Keratinocyte (primary cell): ENCODE results near the gene SLC25A24.

ENCODE experiments used
- CTCF ChIP-seq, 3 experiments: IDR thresholded peaks in 1 of 3; conservative IDR thresholded peaks in 1 of 3; optimal IDR thresholded peaks in 1 of 3; 2 replicates in 2 of 3; 3 replicates in 1 of 3; pipeline versions ENCODE3 to v1.5.1; 2011; ENCODE audit warnings: low read length in 3 of 3, mild to moderate bottlenecking in 3 of 3, moderate library complexity in 2 of 3, control low read depth in 1 of 3, inconsistent platforms in 1 of 3; ENCODE audit not compliant: insufficient read depth in 2 of 3; ENCODE audit errors: extremely low read depth in 1 of 3
- EZH2 ChIP-seq: IDR thresholded peaks from one replicate; pipeline ENCODE4 v1.6.1; 2012; ENCODE audit warnings: inconsistent platforms, mild to moderate bottlenecking, low read length, moderate library complexity

GRCh38 chr1:108097018-108097417, 103.1 kb downstream of the SLC25A24 start:
- TF ChIP-seq EZH2 (no peak), CTCF (optimal IDR thresholded peaks at IDR 0.05 in 1 of 3, IDR thresholded peaks at IDR 0.05 in 1 of 3, conservative IDR thresholded peaks at IDR 0.05 in 1 of 3; ENCODE audit: extremely low read depth in 1 of 3, insufficient read depth in 2 of 3, low read length in 3 of 3) (no peak)
